SIG-M5 treated with dmso at 0.1 percent for 504 hours (cell line): ENCODE data around the gene HHIPL1.
A peak's percentile ranks its signal among the peaks of the same experiment; 100 is the strongest.

Experiments
- DNase-seq: peaks from one replicate; lab custom pipeline; 2025; ENCODE audit not compliant: unreplicated experiment; lab: John Stamatoyannopoulos, UW

Gene HHIPL1

GRCh38 chr14:99609245-99610170 is 35.4 kb upstream of the HHIPL1 start:
- DNase-seq = peak; percentile 37

GRCh38 chr14:99611646-99612045 is 33.3 kb upstream of the HHIPL1 start:
- DNase-seq = no peak

GRCh38 chr14:99612071-99612737 is 32.7 kb upstream of the HHIPL1 start:
- no peak for DNase-seq

- DNase-seq = no peak
Measured at GRCh38 chr14:99612738-99613330, 32.1 kb upstream of the HHIPL1 start.

GRCh38 chr14:99615497-99616157 is 29.3 kb upstream of the HHIPL1 start:
- no peak for DNase-seq

- DNase-seq = no peak
Measured at GRCh38 chr14:99616832-99617800, 27.8 kb upstream of the HHIPL1 start.

- DNase-seq = no peak
Measured at GRCh38 chr14:99619835-99620834, 24.8 kb upstream of the HHIPL1 start.

GRCh38 chr14:99621948-99622347 is 23.0 kb upstream of the HHIPL1 start:
- DNase-seq = peak; percentile 48

GRCh38 chr14:99624024-99624423 is 20.9 kb upstream of the HHIPL1 start:
- DNase-seq = no peak

GRCh38 chr14:99624971-99625370 is 20.0 kb upstream of the HHIPL1 start:
- no peak for DNase-seq

GRCh38 chr14:99625476-99625875 is 19.5 kb upstream of the HHIPL1 start:
- no peak for DNase-seq

- DNase-seq = no peak
Measured at GRCh38 chr14:99626041-99626648, 18.8 kb upstream of the HHIPL1 start.

- DNase-seq = no peak
Measured at GRCh38 chr14:99627100-99627499, 17.8 kb upstream of the HHIPL1 start.

- DNase-seq = no peak
Measured at GRCh38 chr14:99627510-99628381, 17.2 kb upstream of the HHIPL1 start.

- DNase-seq = peak; percentile 60
Measured at GRCh38 chr14:99628887-99629618, 15.9 kb upstream of the HHIPL1 start.

- no peak for DNase-seq
Measured at GRCh38 chr14:99630202-99630601, 14.7 kb upstream of the HHIPL1 start.
